GM21423 (cell line): ENCODE measurements around the gene CST7.
"Not testable (repeated sequence)": the region's sequence is repeated elsewhere in the genome, so short reads cannot be mapped to it uniquely, and the experiment has no call there.

Experiments used
- ATAC-seq: cut with Tn5 transposase; IDR thresholded peaks from one replicate; pipeline ENCODE4 v1.9.1; 2021; ENCODE audit warnings: mild to moderate bottlenecking, moderate library complexity; ENCODE audit not compliant: unreplicated experiment

Gene CST7

GRCh38 chr20:24948939-24949679 is at the start of gene CST7:
TSS of gene CST7 (plus strand) at chr20:24949269. CDS start at chr20:24949506, 237 bp downstream.
- peak; percentile 73 for ATAC-seq

- no peak for ATAC-seq
These were observed 42.3 kb upstream of the CST7 start for GRCh38 chr20:24906806-24907205.

GRCh38 chr20:24908642-24909041 is 40.4 kb upstream of the CST7 start:
- ATAC-seq = no peak

GRCh38 chr20:24909086-24909780 is 39.8 kb upstream of the CST7 start:
- no peak for ATAC-seq

- no peak for ATAC-seq
These were observed 39.2 kb upstream of the CST7 start for GRCh38 chr20:24909861-24910260.

GRCh38 chr20:24910461-24910860 is 38.6 kb upstream of the CST7 start:
- no peak for ATAC-seq

- no peak for ATAC-seq
These were observed 37.6 kb upstream of the CST7 start for GRCh38 chr20:24911461-24911860.

GRCh38 chr20:24912397-24913075 is 36.5 kb upstream of the CST7 start:
- no peak for ATAC-seq

GRCh38 chr20:24913076-24913628 is 35.9 kb upstream of the CST7 start:
- no peak for ATAC-seq

GRCh38 chr20:24914388-24915241 is 34.5 kb upstream of the CST7 start:
- no peak for ATAC-seq

GRCh38 chr20:24915440-24915839 is 33.6 kb upstream of the CST7 start:
- no peak for ATAC-seq

- ATAC-seq = no peak
These were observed 33.2 kb upstream of the CST7 start for GRCh38 chr20:24915892-24916291.

GRCh38 chr20:24916412-24916811 is 32.7 kb upstream of the CST7 start:
- no peak for ATAC-seq

GRCh38 chr20:24917056-24917455 is 32.0 kb upstream of the CST7 start:
- ATAC-seq = no peak

GRCh38 chr20:24917797-24918578 is 31.1 kb upstream of the CST7 start:
- ATAC-seq = peak; percentile 62

GRCh38 chr20:24918579-24919566 is 30.2 kb upstream of the CST7 start:
- ATAC-seq = no peak

- ATAC-seq = not testable (repeated sequence)
These were observed 29.4 kb upstream of the CST7 start for GRCh38 chr20:24919665-24920064.

- ATAC-seq = not testable (repeated sequence)
These were observed 28.4 kb upstream of the CST7 start for GRCh38 chr20:24920706-24921105.

- ATAC-seq = not testable (repeated sequence)
These were observed 19.8 kb upstream of the CST7 start for GRCh38 chr20:24929259-24929658.
